ENCODE measurements around the gene CDYL.
"Not testable (repeated sequence)": the region's sequence is repeated elsewhere in the genome, so short reads cannot be mapped to it uniquely, and the experiment has no call there.

CDYL gene

GRCh38 chr6:4848382-4849068 is 72.3 kb downstream of the CDYL start:
- no peak for DNase-seq

- DNase-seq: no peak
These were observed 73.2 kb downstream of the CDYL start for GRCh38 chr6:4849226-4850022.

DNA sequence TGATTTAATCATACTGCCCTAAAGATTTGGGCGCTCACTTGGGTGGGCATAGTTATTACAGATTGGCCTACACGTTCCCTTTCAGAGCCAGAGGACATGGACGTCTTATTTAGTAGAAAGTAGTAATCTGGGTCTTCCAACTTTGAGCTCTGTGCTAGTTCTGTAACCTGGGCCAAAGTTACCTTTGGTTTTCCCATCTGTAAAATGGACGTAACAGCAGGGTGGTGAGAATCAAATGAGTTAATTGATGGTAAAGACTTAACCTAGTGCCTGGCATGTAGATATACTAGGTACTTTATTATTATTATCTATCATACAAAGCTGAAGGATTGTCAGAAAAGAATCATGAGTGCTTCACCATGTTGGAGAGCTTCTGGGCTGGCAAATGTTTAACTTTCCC is 74.8 kb downstream of the CDYL start:
- no peak for DNase-seq

DNA sequence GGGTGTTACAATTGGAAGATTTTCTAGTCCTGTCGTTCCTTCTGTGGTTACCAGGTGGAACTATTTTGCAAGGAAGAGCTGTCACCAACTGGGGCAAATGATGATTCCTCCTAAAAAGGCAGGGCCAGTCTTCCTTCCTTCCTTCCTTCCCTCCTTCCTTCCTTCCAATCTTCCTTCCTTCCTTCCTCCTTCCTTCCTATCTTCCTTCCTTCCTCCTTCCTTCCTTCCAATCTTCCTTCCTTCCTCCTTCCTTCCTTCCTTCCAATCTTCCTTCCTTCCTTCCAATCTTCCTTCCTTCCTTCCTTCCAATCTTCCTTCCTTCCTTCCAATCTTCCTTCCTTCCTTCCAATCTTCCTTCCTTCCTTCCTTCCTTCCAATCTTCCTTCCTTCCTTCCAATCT is 76.0 kb downstream of the CDYL start:
- not testable (repeated sequence) for DNase-seq

DNA sequence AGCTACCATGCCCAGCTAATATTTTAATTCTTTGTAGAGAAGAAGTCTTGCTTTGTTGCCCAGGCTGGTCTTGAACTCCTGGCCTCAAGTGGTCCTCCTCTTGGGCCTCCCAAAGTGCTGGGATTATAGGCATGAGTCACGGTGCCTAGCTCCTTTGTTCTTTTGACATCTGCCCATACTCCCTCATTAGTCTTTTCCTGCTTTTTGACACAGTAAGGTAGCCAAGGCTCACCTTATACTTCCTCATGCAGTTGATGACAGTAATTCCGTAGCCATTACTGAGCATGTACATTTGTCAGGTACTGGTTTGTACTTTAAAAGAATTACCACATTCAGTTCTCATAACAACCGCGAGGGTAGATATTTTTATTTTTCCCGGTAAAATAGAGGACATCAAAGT is 76.7 kb downstream of the CDYL start:
- DNase-seq: no peak

- no peak for DNase-seq
These were observed 77.1 kb downstream of the CDYL start for GRCh38 chr6:4853349-4853748.

- no peak for DNase-seq
These were observed 77.7 kb downstream of the CDYL start for GRCh38 chr6:4853782-4854511.

DNA sequence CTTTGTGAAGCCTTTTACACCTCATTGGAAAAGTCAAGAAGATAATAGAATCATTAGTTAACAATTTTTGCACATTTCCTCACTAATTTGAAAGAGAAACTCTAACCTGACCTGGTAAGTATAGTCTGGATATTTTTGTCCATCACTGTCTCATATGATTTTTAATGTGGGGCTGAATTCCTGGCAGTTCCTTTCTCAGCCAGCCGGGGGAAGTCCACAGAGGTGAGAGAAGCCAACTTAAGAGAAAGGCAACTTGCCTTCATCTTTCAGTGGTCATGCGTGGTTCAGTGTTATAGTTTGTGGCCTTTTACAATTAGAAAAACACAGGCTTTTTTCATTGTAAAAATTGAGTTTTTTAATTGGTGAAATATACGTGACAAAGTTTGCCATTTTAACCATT is 80.6 kb downstream of the CDYL start:
- no peak for DNase-seq

DNA sequence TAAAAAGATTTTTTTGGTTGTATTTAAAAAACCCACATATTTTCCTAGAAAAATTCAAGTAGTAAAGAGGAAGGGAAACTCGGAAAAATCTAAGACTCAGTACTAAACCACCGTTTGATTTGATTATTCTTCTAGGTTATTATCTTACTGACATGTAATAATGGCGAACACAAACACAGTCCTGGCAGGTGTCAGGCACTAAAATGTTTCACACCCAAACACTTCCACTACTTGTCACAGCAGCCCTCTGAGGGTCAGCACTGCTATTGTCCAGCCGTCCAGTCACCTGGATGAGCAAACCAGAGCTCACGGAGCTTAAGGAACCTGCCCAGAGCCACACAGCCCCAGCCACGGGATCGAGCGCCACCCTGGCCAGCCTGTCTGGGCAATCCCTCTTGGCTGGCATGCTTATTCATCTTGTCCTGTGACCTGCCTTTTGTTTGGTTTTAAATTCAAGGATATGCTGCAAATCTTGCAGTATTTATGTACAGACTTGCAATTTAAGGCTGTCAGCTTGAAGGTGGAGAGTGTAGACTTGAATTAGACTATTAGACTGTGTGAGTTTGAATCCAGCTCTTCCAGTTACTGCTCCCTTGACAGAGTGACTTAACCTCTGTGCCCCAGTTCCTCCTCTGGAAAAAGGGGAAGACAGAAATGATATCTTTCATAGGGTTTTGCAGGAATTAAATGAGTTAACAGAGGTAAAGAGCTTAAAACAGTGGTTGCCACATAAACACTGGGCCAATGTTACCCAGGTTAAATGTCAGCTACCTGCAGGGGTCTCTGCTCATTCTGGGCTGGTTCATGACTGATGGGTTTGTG is 82.2 kb downstream of the CDYL start:
- no peak for DNase-seq

GRCh38 chr6:4860387-4860786 is 84.2 kb downstream of the CDYL start:
- no peak for DNase-seq

- DNase-seq: no peak
These were observed 85.4 kb downstream of the CDYL start for GRCh38 chr6:4861564-4861963.

- DNase-seq: no peak
These were observed 88.3 kb downstream of the CDYL start for GRCh38 chr6:4864519-4864918.

- DNase-seq: not testable (repeated sequence)
These were observed 88.8 kb downstream of the CDYL start for GRCh38 chr6:4865006-4865405.

GRCh38 chr6:4870821-4871494 is 94.8 kb downstream of the CDYL start:
- no peak for DNase-seq

DNA sequence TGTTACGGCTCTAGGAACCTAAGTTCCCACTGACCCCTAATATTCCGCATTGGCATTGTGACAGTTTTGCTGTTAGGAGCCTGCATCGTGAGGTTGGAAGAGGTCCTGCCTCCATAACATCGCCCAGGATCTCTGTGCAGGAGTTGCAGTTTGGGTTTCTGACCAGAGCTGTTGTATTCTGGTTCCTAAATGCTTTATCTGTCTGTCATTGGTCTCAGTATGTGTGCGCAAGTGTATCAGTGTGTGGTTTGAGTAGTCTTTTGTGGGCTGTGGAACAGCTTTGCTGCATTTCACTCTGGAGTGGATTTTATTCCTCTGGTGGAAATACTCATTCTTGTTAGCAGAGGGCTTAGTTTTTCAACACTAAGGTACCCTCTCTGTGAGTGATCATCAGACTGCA is 95.6 kb downstream of the CDYL start:
- DNase-seq: no peak

GRCh38 chr6:4872841-4873240 is 96.6 kb downstream of the CDYL start:
- no peak for DNase-seq

DNA sequence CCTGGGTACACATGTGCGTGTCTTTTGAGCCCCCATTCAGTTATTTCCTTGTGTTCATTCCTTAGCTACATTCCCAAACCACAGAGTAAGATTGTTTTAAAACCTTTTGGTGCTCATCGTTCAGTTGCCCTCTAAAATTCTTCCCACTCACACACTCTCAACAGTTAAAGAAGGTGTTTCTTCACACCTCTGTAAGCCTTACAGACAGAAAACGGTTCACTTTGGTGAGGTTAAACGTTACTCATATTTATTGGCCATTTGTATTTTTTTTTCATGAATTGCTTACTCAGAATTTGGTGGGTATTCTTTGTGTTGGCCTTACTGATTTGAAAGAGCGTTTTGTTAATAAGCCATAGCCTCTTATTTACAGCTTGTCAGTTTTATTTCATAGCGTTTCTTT is 97.7 kb downstream of the CDYL start:
- DNase-seq: no peak

DNA sequence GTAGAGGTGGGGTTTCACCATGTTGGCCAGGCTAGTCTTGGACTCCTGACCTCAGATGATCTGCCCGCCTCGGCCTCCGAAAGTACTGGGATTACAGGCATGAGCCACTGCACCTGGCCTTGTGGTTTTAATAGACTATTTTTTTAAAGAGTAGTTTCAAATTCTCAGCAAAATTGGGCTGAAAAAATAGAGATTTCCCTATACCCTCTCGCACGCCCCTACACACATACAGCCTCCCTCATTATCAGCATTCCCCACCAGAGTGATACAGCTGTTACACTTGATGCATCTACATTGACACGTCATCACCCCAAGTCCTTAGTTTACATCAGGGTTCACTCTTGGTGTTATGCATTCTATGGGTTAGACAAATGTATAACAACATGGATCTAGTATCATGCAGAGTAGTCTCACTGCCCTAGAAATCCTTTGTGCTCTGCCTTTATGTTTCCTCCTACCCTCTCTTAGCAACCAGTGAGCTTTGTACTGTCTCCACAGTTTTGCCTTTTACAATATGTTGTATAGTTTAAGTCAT is 103.6 kb downstream of the CDYL start:
- DNase-seq: no peak

GRCh38 chr6:4880363-4880762 is 104.2 kb downstream of the CDYL start:
- no peak for DNase-seq

DNA sequence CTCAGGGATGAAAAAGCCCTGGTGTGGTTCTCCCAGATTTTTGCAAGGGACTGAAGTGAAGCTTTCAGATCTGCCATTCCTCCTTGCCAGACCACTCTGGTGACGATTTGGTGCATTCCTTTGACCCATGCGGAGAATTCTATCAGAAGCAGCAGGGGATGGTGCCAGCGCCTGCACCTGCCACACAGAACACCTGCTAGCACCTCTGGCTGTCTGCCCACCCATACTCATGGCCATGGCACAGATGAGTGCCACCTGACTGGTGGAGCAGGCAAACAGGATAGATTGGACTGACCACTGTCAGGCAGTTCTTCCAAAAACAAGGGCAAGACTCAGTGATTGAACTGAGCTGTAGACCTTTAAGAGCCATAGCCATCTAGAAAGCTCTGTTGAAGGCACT is 107.1 kb downstream of the CDYL start:
- no peak for DNase-seq

DNA sequence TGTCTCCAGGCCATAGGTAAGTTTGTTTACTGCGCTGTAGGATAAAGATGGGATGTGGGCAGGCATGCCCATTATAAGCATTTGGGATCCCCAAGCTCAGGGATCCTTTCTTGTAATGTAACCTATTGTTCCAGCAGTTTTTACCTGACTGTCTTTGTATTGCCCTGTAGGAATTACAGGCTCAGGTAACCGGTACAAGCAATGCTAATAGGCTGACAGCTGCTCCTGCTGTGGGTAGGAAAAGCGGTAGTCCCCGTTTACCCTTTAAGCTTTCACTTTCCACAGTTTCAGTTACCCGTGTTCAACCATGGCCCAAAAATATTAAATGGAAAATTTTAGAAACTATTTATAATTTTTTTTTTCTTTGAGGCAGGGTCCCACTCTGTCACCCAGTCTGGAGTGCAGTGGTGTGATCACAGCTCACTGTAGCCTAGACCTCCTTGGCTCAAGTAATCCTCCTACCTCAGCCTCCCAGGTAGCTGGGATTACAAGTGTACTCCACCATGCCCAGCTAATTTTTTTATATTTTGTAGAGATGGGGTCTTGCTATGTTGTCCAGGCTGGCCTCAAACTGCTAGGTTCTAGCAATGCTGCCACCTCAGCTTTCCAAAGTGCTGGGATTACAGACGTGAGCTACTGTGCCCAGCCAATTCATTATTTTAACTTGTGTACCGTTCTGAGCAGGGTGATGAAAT is 108.6 kb downstream of the CDYL start:
- DNase-seq: no peak
